ENCODE measurements around the gene ID1. TPM values are rescaled to one million over a fixed set of nuclear protein-coding genes. Genes with fewer than 3 reads are reported as not detected.
A peak's percentile ranks its signal among the peaks of the same experiment; 100 is the strongest.

ID1 gene
- total and polyA plus RNA-seq, 2 of the 13 experiments (the other 11 are each of a cell fraction or from before 2014, with no cell fraction given), result 320 to 419 TPM

DNA sequence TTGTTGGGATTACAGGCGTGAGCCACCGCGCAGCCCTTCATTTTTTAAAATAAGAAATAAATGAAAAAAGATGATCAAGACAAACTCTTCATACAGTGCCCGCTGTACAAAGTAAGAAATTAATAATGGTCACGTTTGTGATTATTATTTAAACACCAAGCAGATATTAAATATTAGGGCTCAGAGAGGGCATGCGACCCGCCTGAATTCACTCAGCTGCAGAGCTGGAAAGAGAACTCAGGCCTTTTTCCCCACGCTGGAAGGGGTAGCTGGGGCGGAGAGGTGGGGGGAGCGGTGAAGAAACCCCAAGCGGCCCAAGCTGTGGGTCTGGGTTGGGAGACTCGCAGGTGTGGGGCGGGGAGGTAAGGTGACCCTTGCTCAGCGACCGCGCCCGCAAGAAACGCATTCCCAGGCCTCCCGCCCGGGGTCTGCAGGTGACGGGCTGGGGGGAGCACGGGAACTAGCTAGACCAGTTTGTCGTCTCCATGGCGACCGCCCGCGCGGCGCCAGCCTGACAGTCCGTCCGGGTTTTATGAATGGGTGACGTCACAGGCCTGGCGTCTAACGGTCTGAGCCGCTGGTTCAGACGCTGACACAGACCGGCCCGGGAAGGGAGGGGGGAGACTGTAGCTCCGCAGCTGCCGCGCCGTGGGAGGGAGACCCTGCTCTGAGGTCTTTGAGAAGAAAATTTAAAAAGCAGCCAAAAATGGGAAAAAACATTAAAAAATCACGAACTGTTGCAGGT, 1.1 kb upstream of the ID1 start (continued):
- TF ChIP-seq, protein P1, sequence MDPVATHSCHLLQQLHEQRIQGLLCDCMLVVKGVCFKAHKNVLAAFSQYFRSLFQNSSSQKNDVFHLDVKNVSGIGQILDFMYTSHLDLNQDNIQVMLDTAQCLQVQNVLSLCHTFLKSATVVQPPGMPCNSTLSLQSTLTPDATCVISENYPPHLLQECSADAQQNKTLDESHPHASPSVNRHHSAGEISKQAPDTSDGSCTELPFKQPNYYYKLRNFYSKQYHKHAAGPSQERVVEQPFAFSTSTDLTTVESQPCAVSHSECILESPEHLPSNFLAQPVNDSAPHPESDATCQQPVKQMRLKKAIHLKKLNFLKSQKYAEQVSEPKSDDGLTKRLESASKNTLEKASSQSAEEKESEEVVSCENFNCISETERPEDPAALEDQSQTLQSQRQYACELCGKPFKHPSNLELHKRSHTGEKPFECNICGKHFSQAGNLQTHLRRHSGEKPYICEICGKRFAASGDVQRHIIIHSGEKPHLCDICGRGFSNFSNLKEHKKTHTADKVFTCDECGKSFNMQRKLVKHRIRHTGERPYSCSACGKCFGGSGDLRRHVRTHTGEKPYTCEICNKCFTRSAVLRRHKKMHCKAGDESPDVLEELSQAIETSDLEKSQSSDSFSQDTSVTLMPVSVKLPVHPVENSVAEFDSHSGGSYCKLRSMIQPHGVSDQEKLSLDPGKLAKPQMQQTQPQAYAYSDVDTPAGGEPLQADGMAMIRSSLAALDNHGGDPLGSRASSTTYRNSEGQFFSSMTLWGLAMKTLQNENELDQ (CRISPR knock-in tag; IDR thresholded peaks at IDR 0.05; ENCODE audit: borderline replicate concordance), result no peak; the same call in 1 of the 2 replicates
- TF ChIP-seq ZBTB42 (CRISPR knock-in tag; IDR thresholded peaks at IDR 0.05) (peak; percentile 94), KLF6 (CRISPR knock-in tag; IDR thresholded peaks at IDR 0.05) (peak; percentile 89; the same call in 1 of the 2 replicates), ZBTB1 (CRISPR knock-in tag; IDR thresholded peaks at IDR 0.05; ENCODE audit: borderline replicate concordance) (no peak; the same call in 1 of the 2 replicates), ZSCAN29 (CRISPR knock-in tag; conservative IDR thresholded peaks at IDR 0.05) (peak; percentile 90), SUZ12 (IDR thresholded peaks at IDR 0.05; ENCODE audit: low read depth, low read length) (no peak), ZNF781 (CRISPR knock-in tag; IDR thresholded peaks at IDR 0.05; ENCODE audit: borderline replicate concordance, not compliant biosample characterization) (peak; percentile 45), ZNF773 (CRISPR knock-in tag; IDR thresholded peaks at IDR 0.05; ENCODE audit: borderline replicate concordance) (peak; percentile 40; the same call in 1 of the 2 replicates), NONO (IDR thresholded peaks at IDR 0.05) (no peak), NONO (CRISPR knock-in tag; conservative IDR thresholded peaks at IDR 0.05) (peak; percentile 97), ZNF678 (CRISPR knock-in tag; IDR thresholded peaks at IDR 0.05) (peak; percentile 84; the same call in 1 of the 2 replicates), MBD4 (IDR thresholded peaks at IDR 0.05; ENCODE audit: borderline replicate concordance, low read length) (no peak), RBAK (CRISPR knock-in tag; IDR thresholded peaks at IDR 0.05) (peak; percentile 28; the same call in 1 of the 2 replicates), SMAD9 (CRISPR knock-in tag; IDR thresholded peaks at IDR 0.05) (no peak), ZNF33B (CRISPR knock-in tag; IDR thresholded peaks at IDR 0.05) (no peak), ZNF33A (CRISPR knock-in tag; IDR thresholded peaks at IDR 0.05; ENCODE audit: borderline replicate concordance) (0 out of 2 replicates have a peak, but pooled peaks have one; percentile 79), ZNF879 (CRISPR knock-in tag; IDR thresholded peaks at IDR 0.05) (no peak)
- TF ChIP-seq, protein P2, sequence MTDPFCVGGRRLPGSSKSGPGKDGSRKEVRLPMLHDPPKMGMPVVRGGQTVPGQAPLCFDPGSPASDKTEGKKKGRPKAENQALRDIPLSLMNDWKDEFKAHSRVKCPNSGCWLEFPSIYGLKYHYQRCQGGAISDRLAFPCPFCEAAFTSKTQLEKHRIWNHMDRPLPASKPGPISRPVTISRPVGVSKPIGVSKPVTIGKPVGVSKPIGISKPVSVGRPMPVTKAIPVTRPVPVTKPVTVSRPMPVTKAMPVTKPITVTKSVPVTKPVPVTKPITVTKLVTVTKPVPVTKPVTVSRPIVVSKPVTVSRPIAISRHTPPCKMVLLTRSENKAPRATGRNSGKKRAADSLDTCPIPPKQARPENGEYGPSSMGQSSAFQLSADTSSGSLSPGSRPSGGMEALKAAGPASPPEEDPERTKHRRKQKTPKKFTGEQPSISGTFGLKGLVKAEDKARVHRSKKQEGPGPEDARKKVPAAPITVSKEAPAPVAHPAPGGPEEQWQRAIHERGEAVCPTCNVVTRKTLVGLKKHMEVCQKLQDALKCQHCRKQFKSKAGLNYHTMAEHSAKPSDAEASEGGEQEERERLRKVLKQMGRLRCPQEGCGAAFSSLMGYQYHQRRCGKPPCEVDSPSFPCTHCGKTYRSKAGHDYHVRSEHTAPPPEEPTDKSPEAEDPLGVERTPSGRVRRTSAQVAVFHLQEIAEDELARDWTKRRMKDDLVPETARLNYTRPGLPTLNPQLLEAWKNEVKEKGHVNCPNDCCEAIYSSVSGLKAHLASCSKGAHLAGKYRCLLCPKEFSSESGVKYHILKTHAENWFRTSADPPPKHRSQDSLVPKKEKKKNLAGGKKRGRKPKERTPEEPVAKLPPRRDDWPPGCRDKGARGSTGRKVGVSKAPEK (CRISPR knock-in tag; IDR thresholded peaks at IDR 0.05; ENCODE audit: borderline replicate concordance), result no peak
- TF ChIP-seq, protein P3, sequence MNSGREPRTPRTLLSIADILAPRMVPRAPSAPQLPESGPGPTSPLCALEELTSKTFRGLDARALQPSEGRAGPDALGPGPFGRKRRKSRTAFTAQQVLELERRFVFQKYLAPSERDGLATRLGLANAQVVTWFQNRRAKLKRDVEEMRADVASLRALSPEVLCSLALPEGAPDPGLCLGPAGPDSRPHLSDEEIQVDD (CRISPR knock-in tag; IDR thresholded peaks at IDR 0.05; ENCODE audit: borderline replicate concordance), result peak; percentile 90; the same call in 1 of the 2 replicates
- TF ChIP-seq, protein P4, sequence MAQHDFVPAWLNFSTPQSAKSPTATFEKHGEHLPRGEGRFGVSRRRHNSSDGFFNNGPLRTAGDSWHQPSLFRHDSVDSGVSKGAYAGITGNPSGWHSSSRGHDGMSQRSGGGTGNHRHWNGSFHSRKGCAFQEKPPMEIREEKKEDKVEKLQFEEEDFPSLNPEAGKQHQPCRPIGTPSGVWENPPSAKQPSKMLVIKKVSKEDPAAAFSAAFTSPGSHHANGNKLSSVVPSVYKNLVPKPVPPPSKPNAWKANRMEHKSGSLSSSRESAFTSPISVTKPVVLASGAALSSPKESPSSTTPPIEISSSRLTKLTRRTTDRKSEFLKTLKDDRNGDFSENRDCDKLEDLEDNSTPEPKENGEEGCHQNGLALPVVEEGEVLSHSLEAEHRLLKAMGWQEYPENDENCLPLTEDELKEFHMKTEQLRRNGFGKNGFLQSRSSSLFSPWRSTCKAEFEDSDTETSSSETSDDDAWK (CRISPR knock-in tag; IDR thresholded peaks at IDR 0.05), result no peak
- TF ChIP-seq, protein P5, sequence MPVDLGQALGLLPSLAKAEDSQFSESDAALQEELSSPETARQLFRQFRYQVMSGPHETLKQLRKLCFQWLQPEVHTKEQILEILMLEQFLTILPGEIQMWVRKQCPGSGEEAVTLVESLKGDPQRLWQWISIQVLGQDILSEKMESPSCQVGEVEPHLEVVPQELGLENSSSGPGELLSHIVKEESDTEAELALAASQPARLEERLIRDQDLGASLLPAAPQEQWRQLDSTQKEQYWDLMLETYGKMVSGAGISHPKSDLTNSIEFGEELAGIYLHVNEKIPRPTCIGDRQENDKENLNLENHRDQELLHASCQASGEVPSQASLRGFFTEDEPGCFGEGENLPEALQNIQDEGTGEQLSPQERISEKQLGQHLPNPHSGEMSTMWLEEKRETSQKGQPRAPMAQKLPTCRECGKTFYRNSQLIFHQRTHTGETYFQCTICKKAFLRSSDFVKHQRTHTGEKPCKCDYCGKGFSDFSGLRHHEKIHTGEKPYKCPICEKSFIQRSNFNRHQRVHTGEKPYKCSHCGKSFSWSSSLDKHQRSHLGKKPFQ (CRISPR knock-in tag; IDR thresholded peaks at IDR 0.05; ENCODE audit: insufficient replicate concordance), result no peak

Measured in HepG2 (cell line).